K562 (cell line): ENCODE results near the gene STMP1. TPM values are rescaled to one million over a fixed set of nuclear protein-coding genes. Genes with fewer than 3 reads are reported as not detected.
A peak's percentile ranks its signal among the peaks of the same experiment; 100 is the strongest.

ENCODE experiments used
- ATF4 ChIP-seq: fragments of 450-650 bp; formaldehyde crosslinking; IDR thresholded peaks from 2 replicates; pipeline ENCODE4 v1.4.0; 2022; ENCODE audit warnings: mild to moderate bottlenecking, moderate library complexity
- CBFA2T3 ChIP-seq: fragments of 450-650 bp; IDR thresholded peaks from 2 replicates; pipeline ENCODE4 v1.6.1; 2017
- CTBP1 ChIP-seq: fragments of 450-650 bp; IDR thresholded peaks from 2 replicates; pipeline ENCODE4 v1.6.1; 2016; ENCODE audit warnings: borderline replicate concordance
- DNMT1 ChIP-seq: fragments of 450-650 bp; IDR thresholded peaks from 2 replicates; pipeline ENCODE4 v1.6.1; 2016; ENCODE audit warnings: antibody characterized with exemption, mild to moderate bottlenecking
- E4F1 ChIP-seq: fragments of 250-450 bp; sonication (Bioruptor Pico); IDR thresholded peaks from 2 replicates; pipeline ENCODE4 v1.5.0; 2021; ENCODE audit warnings: mild to moderate bottlenecking, borderline replicate concordance
- EP400 ChIP-seq: fragments of 450-650 bp; IDR thresholded peaks from 2 replicates; pipeline ENCODE4 v1.6.1; 2017; ENCODE audit warnings: antibody characterized with exemption, mild to moderate bottlenecking, moderate library complexity
- GATA2 ChIP-seq: sonication (generic); formaldehyde crosslinking; IDR thresholded peaks from 2 replicates; pipeline ENCODE4 v1.4.0; 2020; ENCODE audit warnings: mild to moderate bottlenecking, missing genetic modification reagents
- HDAC1 ChIP-seq, 2 experiments: fragments of 450-650 bp; IDR thresholded peaks; 2 replicates each; pipeline ENCODE4 v1.6.1; 2016 to 2017; ENCODE audit warnings: inconsistent platforms in 1 of 2, mild to moderate bottlenecking in 1 of 2, moderate library complexity in 1 of 2
- HES1 ChIP-seq: fragments of 450-650 bp; IDR thresholded peaks from 2 replicates; pipeline ENCODE4 v1.6.1; 2016; ENCODE audit warnings: low read depth, mild to moderate bottlenecking, moderate library complexity
- KDM5B ChIP-seq: fragments of 200-600 bp; sonication (generic); IDR thresholded peaks from 2 replicates; pipeline ENCODE4 v1.6.1; 2012; ENCODE audit warnings: low read depth, mild to moderate bottlenecking, moderate library complexity, low read length, control low read depth, inconsistent platforms; ENCODE audit not compliant: insufficient replicate concordance
- L3MBTL2 ChIP-seq: fragments of 450-650 bp; IDR thresholded peaks from 2 replicates; pipeline ENCODE4 v1.6.1; 2016; ENCODE audit warnings: mild to moderate bottlenecking, moderate library complexity
- MBD2 ChIP-seq: sonication (generic); IDR thresholded peaks from 2 replicates; pipeline ENCODE4 v1.6.1; 2016; ENCODE audit warnings: low read depth, borderline replicate concordance
- MXI1 ChIP-seq: IDR thresholded peaks from 2 replicates; pipeline ENCODE4 v1.6.1; 2011; ENCODE audit warnings: low read depth, mild to moderate bottlenecking, improper control_type of control experiment, low read length
- NFRKB ChIP-seq: fragments of 450-650 bp; IDR thresholded peaks from 2 replicates; pipeline ENCODE4 v1.6.1; 2016; ENCODE audit warnings: low read depth
- OTX1 ChIP-seq: fragments of 450-650 bp; formaldehyde crosslinking; IDR thresholded peaks from 2 replicates; pipeline ENCODE4 v1.4.0; 2022; ENCODE audit warnings: mild to moderate bottlenecking
- POLR2A ChIP-seq: fragments of 450-650 bp; conservative IDR thresholded peaks from 2 replicates; pipeline ENCODE4 v1.6.1; 2016
- SAFB ChIP-seq: fragments of 200-400 bp; formaldehyde crosslinking; IDR thresholded peaks from 2 replicates; pipeline ENCODE4 v1.6.1; 2017; ENCODE audit warnings: low read depth, low read length, borderline replicate concordance
- SIX5 ChIP-seq, 2 experiments: IDR thresholded peaks; 2 replicates each; pipeline ENCODE4 v1.6.1; 2011; ENCODE audit warnings: low read length in 2 of 2, borderline replicate concordance in 1 of 2, low read depth in 1 of 2, mild to moderate bottlenecking in 1 of 2, moderate library complexity in 1 of 2; ENCODE audit not compliant: insufficient read depth in 1 of 2
- SMAD4 ChIP-seq: fragments of 250-450 bp; sonication (Bioruptor Pico); conservative IDR thresholded peaks from 2 replicates; pipeline ENCODE4 v1.8.0; 2021; ENCODE audit warnings: inconsistent platforms, mild to moderate bottlenecking, moderate library complexity
- TRIM24 ChIP-seq, 2 experiments: fragments of 450-650 bp; IDR thresholded peaks; 2 replicates each; pipeline ENCODE4 v1.6.1; 2016
- ZC3H8 ChIP-seq: fragments of 450-650 bp; IDR thresholded peaks from 2 replicates; pipeline ENCODE4 v1.6.1; 2017
- ZNF121 ChIP-seq: sonication (generic); formaldehyde crosslinking; conservative IDR thresholded peaks from 2 replicates; pipeline ENCODE4 v1.8.0; 2022; ENCODE audit warnings: missing genetic modification reagents
- ZNF639 ChIP-seq, 2 experiments: fragments of 200-800 bp in 1 of 2; sonication (Bioruptor generic) in 1 of 2; sonication (generic) in 1 of 2; formaldehyde crosslinking in 1 of 2; IDR thresholded peaks in 1 of 2; conservative IDR thresholded peaks in 1 of 2; 2 replicates each; pipeline versions ENCODE4 v1.5.0 to v1.6.1; 2016 to 2020; ENCODE audit warnings: missing compliant biosample characterization in 1 of 2, missing genetic modification characterization in 1 of 2, missing genetic modification reagents in 1 of 2
- polyA plus RNA-seq, 8 experiments: library from polyadenylated mRNA; depleted of rRNA in 4 of 8; stranded (reverse) in 5 of 8; unstranded in 3 of 8; fragments of >200 nt; fragmentation: Nextera tagmentation in 2 of 8; fragmentation: Illumina TruSeq in 1 of 8; extraction: Ambion mirVana in 2 of 8; extraction: Trizol in 1 of 8; gene quantifications; 2 replicates each; pipeline versions ENCODE4 v1.2.1 to v1.2.3, GENCODE V29; 2011 to 2014; ENCODE audit warnings: inconsistent platforms in 1 of 8, missing spikeins in 1 of 8
- total RNA-seq, 7 experiments: library from RNA; depleted of rRNA in 6 of 7; stranded (reverse); fragments of >200 nt in 6 of 7; fragmentation: Illumina TruSeq in 2 of 7; extraction: Trizol in 2 of 7; gene quantifications; 2 replicates each; pipeline versions ENCODE4 v1.2.1 to v1.2.3, GENCODE V29; 2011 to 2021; ENCODE audit warnings: low replicate concordance in 1 of 7

The STMP1 gene
- total and polyA plus RNA-seq, 9 of the 15 experiments (the other 6 are each of a cell fraction or from before 2014, with no cell fraction given) = 10.6 to 249 (median 56.8) TPM

GRCh38 chr7:135662373-135663114 lies at the start of gene STMP1 (continued):
- TF ChIP-seq DNMT1 = no peak
- peak; percentile 45; the same call in 1 of the 2 replicates for TF ChIP-seq SAFB
- peak; percentile 25; the same call in 1 of the 2 replicates for TF ChIP-seq ZNF121
- TF ChIP-seq POLR2A = peak; percentile 99
- TF ChIP-seq L3MBTL2 = peak; percentile 87
- peak; percentile 82 for TF ChIP-seq SMAD4 (CRISPR knock-in tag)
- no peak for TF ChIP-seq ZC3H8
- peak; percentile 82 for TF ChIP-seq MXI1
- TF ChIP-seq ZNF639 (CRISPR knock-in tag; conservative IDR thresholded peaks at IDR 0.05 in 1 of 2, IDR thresholded peaks at IDR 0.05 in 1 of 2) = peak in 1 of 2 experiments; percentile 95; a peak in 2 of 4 replicates
- TF ChIP-seq MBD2 = peak; percentile 91
- peak in 1 of 2 experiments; percentile 2; a peak in 1 of 4 replicates for TF ChIP-seq SIX5 (IDR thresholded peaks at IDR 0.05; ENCODE audit: borderline replicate concordance in 1 of 2, insufficient read depth in 1 of 2, low read depth in 1 of 2, low read length in 2 of 2)
- TF ChIP-seq GATA2 (CRISPR knock-in tag) = no peak
- TF ChIP-seq CTBP1 = peak; percentile 50; the same call in 1 of the 2 replicates
- TF ChIP-seq KDM5B = peak; percentile 98
- 0 out of 2 replicates have a peak, but pooled peaks have one; percentile 4 for TF ChIP-seq ATF4
- TF ChIP-seq HES1 = no peak
- TF ChIP-seq EP400 = peak; percentile 86
- peak in 1 of 2 experiments; percentile 80; a peak in 2 of 4 replicates for TF ChIP-seq TRIM24 (IDR thresholded peaks at IDR 0.05)
- TF ChIP-seq NFRKB = peak; percentile 67
- peak; percentile 26 for TF ChIP-seq CBFA2T3
- no peak for TF ChIP-seq OTX1 (CRISPR knock-in tag)
- TF ChIP-seq HDAC1 (IDR thresholded peaks at IDR 0.05) = peak in 1 of 2 experiments; percentile 91; a peak in 2 of 4 replicates
- TF ChIP-seq E4F1 = peak; percentile 43; the same call in 1 of the 2 replicates
